Fibroblast of the aortic adventitia (primary cell): ENCODE data around the gene SLC15A3. TPM values are rescaled to one million over a fixed set of nuclear protein-coding genes. Genes with fewer than 3 reads are reported as not detected.

ENCODE experiments used
- DNase-seq: peaks from one replicate; pipeline ENCODE4 v3.0.0-alpha.2; 2010; ENCODE audit warnings: low read depth
- H3K4me3 ChIP-seq: 2 replicates; pipeline ENCODE4 v1.5.1; 2011; ENCODE audit warnings: low read depth, mild to moderate bottlenecking, control low read depth, low read length, moderate library complexity
- total RNA-seq: library from RNA; depleted of rRNA; stranded (reverse); fragments of >200 nt; gene quantifications from 2 replicates; pipeline ENCODE4 v1.2.3, GENCODE V29; 2012; ENCODE audit warnings: low replicate concordance
- TF ChIP-seq, protein P1 (sequence below): IDR thresholded peaks from 2 replicates; pipeline ENCODE4 v1.5.1; 2011; ENCODE audit warnings: mild to moderate bottlenecking, low read length, control low read depth, inconsistent platforms; ENCODE audit not compliant: insufficient read depth

The SLC15A3 gene
- total RNA-seq, 1 donor: 6.8 TPM

DNA sequence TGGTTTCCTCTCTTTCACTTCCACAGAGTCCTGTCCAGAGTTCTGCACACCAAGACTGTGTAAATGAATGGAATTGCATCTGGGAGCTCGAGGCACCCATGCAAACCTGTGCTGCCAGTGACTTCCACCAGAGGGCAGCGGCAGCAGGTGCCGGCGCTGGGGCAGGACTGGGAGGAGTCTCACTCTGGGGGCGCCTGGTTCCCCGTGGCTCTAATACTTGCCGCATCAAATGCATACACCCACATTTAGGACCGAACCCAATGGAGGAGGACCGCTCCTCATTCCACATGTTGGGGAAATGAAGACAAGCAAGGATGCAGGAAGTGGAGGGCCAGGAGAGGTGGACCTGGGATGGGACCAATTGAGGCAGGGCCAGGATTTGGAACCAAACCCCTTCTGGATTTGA is 18.4 kb upstream of the SLC15A3 start:
- DNase-seq: peak; percentile 28
- no peak overlapping the region for H3K4me3 ChIP-seq
- TF ChIP-seq, protein P1, sequence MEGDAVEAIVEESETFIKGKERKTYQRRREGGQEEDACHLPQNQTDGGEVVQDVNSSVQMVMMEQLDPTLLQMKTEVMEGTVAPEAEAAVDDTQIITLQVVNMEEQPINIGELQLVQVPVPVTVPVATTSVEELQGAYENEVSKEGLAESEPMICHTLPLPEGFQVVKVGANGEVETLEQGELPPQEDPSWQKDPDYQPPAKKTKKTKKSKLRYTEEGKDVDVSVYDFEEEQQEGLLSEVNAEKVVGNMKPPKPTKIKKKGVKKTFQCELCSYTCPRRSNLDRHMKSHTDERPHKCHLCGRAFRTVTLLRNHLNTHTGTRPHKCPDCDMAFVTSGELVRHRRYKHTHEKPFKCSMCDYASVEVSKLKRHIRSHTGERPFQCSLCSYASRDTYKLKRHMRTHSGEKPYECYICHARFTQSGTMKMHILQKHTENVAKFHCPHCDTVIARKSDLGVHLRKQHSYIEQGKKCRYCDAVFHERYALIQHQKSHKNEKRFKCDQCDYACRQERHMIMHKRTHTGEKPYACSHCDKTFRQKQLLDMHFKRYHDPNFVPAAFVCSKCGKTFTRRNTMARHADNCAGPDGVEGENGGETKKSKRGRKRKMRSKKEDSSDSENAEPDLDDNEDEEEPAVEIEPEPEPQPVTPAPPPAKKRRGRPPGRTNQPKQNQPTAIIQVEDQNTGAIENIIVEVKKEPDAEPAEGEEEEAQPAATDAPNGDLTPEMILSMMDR: peak; percentile 86

DNA sequence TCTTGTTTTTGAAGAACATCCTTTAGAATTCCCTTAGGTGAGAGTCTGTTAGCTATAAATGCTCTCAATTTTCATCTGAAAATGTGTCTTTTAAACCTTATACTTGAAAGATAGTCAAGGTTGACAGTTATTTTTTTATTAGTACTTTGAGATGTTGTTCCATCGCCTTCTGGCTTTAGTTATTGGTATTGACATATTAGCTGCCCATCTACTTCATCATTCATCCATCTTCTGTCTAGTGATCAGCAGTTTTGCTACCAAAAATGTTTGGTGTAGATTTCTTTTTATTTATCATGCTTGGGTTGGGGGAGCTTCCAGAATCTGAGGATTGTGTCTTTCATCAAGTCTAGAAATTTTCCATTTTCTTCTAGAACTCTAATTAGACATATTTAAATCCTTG is 16.2 kb upstream of the SLC15A3 start:
- no peak for DNase-seq
- H3K4me3 ChIP-seq: no peak overlapping the region
- TF ChIP-seq, protein P1: no peak

DNA sequence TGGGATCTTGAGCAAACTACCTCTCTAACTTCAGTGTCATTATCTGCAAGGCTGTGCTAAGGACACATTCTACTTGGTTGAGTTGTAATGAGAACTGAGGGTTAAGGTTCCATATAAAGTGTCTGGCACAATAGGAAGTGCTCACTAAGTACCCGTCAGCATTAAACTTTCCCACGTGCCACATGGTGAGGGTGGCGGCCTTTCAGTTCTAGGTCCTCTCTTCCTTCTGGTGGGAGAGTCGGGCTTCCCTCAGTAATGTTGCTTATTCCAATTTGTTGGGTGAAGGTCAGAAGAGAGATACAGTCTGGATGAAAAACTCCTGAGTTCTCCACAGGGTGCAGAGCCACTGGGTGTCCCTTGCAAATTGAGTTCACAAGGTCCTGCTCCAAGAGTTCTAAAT is 14.9 kb upstream of the SLC15A3 start:
- TF ChIP-seq, protein P1: no peak
- H3K4me3 ChIP-seq: no peak overlapping the region
- DNase-seq: no peak

DNA sequence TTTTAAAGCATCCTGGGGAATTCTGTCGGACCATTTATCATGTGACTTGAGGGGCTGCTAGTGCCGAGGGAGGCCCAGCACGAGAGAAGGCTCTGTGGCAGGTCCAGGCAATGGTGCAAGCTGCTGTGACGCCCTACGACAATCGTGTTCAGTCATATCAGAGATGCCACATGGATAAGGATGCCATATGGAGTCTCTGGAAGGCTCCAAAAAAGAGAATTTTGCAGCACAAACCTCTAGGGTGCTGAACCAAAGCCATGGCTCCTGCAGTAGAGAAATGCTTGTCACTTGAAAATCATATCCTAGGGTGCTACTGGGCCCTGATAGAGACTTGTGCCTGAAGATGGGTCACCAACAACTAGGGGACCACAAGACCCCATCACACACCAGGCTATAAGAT is 12.8 kb upstream of the SLC15A3 start:
- TF ChIP-seq, protein P1: no peak
- no peak overlapping the region for H3K4me3 ChIP-seq
- no peak for DNase-seq

DNA sequence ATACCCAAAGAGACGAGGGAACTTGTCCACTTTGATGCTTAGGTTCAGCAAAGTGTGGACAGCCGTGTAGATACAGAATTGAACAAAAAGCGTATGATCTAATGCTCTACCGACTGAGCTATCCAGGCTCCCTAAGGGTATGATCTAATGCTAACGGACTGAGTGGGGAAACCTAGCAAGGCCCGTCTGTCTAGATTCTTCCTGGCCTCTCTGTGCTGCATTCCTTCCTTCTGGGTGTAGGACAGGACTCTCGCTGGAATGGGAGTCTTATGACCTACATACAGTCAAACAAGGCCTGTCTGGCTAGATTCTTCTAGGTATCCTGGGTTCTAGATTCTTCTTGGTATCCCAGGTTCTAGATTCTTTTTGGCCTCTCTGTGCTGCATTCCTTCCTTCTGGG is 8.4 kb upstream of the SLC15A3 start:
- TF ChIP-seq, protein P1: no peak
- H3K4me3 ChIP-seq: no peak overlapping the region
- no peak for DNase-seq

DNA sequence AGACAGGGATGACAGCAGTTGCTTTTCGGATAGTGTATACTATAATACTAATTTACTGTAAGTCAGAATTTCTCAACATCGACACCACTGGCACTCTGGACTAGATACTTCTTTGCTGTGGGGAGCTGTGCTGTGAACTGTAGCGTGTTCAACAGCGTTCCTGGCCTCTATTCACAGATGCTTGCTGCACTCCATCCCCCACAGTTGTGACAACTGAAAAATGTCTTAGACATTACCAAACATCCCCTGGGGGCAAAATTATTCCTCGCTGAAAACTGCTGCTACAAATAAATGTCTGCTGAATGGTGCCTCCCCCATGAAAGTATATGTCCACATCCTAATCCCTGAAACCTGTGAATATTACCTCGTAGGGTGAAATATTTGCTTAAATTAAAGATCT is 7.5 kb upstream of the SLC15A3 start:
- TF ChIP-seq, protein P1: no peak
- H3K4me3 ChIP-seq: no peak overlapping the region
- DNase-seq: no peak

DNA sequence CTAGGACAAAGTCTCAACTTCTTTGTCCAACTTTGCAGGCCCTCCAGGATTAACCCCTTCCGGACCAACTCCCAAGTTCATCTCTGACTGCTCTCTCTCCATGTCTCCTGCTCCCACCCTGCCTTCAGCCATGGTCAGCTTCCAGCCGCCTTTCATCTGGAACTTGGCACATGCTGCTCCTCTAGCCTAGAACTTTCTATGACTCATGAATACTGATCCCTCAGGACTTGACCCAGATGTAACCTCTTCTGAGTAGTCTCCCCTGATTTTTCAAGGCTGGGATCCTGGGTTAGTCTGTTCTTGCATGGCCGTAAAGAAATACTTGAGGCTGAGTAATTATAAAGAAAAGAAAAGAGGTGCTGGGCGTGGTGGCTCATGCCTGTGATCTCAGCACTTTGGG is 5.2 kb upstream of the SLC15A3 start:
- peak; percentile 74 for DNase-seq
- TF ChIP-seq, protein P1: no peak
- H3K4me3 ChIP-seq: no peak overlapping the region
